ENCODE measurements around the gene FOXR1.
A peak's percentile ranks its signal among the peaks of the same experiment; 100 is the strongest.

FOXR1 gene, protein sequence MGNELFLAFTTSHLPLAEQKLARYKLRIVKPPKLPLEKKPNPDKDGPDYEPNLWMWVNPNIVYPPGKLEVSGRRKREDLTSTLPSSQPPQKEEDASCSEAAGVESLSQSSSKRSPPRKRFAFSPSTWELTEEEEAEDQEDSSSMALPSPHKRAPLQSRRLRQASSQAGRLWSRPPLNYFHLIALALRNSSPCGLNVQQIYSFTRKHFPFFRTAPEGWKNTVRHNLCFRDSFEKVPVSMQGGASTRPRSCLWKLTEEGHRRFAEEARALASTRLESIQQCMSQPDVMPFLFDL

DNA sequence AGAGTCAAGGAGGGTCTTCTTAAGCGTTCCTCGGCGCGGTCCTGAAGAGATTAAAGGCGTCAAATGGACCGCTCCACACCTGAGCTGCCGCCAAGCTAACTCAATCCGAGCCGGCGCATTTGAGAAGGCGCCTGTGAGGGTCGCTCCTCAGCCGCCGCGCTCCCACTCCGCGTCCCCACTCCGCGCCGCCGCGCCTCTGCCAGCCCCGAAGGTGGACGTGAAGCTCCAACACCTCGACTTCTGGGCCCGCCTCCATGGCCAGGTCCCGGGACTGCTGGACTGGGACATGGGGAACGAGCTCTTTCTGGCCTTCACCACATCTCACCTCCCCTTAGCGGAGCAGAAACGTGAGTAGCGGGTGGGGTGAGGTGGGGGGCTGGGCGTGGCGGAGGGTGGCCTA is at the start of gene FOXR1:
Gene FOXR1 (plus strand): TSS at position 116 of the 400 bp plus-strand sequence. CDS start 171 bp downstream, at position 287.
- no peak for DNase-seq (ENCODE audit: low read depth in 2 of 2)

DNA sequence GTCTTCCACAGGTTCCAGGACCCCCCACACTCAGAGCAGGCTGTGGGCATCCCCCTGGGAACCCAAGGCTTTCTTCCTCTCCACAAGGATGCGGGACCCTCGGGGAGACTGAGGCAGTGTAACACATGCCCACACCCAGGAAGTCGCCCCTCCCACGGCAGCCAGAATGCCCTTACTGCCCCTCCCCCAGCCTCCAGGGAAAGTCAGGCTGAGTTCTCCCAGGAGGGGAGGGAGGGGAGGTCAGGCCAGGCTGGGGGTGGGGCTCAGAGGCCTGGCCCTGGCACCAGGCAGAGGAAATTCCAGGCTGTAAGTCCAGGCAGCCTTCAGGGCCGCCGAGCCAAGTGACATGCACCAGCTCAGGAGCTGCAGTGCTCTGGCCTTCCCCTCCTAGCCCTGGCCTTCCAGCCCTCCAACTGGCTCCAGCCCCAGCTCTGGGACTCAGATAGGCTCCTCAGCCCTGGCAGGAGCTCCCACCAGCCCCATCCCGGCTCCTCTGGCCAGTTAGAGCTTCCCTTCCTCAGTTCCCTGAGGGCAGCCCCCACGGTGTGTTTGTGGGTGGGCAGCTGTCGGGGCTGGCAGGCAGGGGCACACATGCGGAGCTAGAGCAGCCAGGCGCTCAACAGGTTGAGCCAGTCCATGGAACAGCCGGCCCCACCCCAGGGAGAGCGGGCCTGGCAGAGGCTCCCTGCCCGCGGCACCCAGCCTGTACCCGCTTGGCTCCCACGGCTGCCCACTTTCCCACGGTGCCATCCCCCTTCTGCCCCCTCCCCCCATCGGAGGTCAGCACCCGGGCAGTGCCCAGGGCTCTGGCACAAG is 49.4 kb upstream of the FOXR1 start:
- no peak for DNase-seq (ENCODE audit: low read depth in 2 of 2)

DNA sequence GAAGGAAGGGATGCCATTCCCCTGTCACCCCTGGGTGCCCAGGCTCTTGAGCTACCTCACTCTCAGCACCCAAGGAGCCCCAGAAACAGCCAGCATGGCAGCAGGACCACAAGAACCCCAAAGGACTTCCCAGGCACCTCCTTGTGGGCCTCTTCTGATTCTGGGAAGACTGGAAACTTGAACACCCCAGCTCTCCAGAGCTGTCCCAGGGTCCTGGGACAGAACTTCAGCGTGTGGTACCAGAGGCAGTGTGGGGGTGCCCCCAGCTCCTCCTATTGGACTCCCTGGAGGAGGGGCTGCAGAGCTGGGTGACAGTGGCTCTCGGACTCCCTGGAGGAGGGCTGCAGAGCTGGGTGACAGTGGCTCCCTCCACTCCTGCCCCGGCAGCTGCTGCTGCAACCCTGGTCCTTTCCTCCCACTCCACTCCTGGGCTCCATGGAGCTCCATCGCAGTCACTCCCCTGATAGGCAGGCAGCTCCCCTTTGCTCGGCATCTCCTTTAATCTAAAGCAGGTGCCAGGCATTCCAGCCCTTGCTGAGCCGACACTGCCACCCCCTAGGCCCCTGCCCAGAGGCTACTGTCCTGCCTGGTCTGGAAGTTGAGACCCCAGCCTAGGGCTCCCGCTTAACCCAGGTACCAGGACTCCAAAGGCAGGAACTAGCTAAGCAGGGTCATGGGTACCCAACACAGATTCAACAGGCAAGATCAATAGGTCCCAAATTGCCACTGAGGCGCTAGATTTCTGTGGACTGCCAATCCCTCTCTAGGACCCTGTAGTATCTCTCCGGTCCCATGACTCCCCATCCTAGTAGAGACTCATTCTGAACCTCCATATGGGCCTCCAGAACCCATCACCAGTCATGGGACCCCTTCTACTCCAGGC is 48.6 kb upstream of the FOXR1 start:
- DNase-seq (ENCODE audit: low read depth in 2 of 2): no peak

DNA sequence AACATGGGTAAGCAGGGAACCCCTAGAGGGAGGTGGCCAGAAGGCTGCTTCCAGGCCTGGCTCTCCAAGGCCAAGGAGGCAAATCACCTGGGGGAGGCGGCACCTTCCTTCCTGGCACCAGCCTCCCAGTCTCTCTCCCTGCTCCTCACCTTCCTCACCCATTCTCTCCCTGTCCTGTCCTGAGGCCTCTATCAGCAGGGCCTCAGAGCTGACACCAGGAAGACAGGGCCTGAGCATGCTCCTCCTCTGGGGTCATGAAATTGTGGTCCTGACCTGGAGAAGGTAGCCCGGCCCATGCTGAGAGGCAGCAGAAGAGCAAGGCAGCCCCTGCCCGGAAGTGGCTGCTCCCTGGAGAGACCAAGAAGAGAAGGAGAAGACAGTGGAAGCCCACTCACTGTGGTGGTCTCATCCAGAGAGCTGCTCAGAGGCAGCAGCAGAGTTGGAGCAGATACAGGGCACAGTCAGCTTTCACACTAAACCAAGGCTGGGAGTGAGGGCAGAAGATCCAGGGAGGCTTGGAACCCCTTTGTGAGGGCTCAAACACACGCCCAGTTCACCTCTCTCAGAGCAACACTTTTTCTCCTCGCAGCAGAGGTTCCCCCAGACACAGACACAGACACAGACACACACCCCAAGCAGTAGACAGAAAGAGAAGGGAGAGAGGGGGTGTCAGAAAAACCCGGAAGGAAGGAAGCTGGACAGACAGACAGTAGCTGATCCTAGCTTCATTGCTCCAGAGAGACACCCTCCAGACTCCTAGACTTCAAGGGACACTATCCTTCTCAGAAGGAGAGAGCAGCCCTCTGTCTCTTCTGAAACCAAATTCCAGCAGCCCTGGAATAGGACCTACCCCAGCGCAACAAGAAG is 47.6 kb upstream of the FOXR1 start:
- DNase-seq (ENCODE audit: low read depth in 2 of 2): no peak

DNA sequence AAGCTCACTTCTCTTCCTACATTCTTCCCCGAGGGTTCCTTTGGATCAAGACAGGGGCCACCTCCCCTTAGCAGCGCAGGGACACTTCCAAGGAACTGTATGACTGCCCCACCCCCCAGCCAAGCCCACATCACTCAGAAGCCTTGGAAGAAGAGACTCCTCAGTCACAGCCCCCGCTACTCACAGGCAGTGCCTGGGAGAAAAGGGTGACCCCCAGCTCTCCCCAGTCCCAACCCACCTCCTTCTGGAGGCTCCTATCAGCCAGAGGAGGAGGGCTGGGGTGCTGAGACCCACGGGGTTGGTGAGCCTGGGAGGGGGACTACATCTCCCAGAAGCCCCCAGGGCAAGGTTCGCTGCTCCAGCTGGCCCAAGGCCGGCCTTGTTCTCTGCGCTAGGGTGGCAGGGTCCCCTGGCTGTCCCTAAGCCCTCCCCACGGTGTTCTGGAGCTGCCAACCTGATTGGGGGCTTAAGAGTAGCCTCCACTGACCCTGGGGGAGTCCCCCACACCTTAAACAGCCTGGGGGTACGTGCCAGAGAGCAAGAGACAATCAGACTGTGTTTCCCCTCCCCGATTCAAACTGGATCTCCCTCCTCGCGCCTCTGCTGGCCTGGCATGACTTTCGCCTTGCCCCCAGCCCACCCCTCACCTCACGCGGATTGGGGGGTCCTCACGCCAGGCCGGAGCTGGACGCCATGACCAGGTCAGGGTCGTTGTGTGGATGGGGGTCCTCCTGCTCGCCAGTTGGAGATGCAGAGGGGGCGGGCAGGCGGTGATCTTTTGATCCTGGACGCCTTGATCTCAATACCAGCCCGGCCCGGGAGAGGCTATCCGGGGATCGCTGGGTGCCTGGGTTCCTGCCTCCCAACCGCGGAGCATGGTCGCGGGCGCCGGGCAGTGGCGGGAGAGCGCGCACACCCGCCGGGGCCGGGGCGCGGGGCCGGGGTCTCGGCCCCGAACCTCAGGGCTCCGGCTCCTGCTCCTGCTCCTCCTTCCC is 46.7 kb upstream of the FOXR1 start:
- no peak for DNase-seq (ENCODE audit: low read depth in 2 of 2)

DNA sequence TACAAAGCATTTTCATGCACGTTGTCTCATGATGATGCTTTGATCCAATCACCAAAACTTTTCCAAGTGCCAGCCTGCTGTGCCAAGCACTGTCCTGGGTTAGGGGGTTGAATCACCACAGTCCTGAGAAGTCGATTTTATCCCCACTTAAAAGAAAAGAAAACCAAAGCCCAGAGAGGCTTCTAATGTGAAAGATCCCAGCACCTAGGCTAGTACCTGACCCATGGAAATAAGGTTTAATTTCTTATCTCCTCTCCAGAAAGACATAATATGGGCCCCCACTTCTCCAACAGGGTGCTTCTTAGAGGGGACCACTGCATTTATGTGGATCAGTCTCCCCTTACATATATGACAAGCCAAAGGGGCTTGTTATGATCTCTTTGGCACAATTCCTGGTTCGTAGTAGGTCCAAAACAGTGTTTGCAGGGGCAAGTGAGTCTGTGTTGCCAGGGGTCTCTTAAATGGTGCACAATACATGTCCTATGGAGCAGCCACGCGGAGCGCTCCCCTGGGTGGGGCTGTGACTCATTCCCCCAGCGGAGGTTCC is 43.9 kb upstream of the FOXR1 start:
- DNase-seq (ENCODE audit: low read depth in 2 of 2): no peak

DNA sequence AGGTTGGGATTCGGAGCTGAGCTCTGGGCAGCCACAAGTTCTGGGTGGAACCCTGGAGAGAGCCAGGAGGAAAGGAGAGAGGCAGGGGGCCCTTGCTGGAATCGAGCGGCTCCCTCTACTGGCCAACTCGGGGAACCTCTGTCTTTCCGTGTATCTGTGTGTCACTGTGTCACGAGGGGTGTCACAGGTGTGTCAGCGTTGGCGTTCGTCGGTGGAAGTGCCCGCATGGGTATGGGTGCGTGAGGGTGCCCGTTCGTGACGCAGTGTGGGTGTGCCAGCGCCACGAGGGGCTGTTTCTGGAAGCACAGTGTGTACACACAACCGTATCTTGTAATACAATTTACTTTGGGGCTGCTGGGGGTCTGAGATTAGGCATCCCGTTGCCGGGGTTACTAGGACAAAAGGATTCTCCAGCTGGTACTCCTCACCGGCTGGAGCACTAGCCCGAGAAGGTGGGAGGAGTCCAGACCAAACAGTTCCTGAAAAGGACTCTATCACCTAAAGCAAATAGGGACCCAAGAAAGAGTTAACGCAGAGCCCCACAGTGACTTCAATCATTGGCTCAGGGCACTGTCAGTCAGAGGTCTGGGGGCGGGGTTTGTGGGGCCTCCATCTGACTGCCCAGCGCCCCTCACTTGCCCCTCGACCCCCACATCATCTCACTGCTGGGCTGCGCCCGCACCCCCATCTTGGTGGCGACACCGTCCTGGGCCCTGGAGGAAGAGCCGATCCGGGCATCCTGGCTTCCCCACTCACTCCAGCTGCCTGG is 43.3 kb upstream of the FOXR1 start:
- DNase-seq (ENCODE audit: low read depth in 2 of 2): peak; percentile 81 to 86

DNA sequence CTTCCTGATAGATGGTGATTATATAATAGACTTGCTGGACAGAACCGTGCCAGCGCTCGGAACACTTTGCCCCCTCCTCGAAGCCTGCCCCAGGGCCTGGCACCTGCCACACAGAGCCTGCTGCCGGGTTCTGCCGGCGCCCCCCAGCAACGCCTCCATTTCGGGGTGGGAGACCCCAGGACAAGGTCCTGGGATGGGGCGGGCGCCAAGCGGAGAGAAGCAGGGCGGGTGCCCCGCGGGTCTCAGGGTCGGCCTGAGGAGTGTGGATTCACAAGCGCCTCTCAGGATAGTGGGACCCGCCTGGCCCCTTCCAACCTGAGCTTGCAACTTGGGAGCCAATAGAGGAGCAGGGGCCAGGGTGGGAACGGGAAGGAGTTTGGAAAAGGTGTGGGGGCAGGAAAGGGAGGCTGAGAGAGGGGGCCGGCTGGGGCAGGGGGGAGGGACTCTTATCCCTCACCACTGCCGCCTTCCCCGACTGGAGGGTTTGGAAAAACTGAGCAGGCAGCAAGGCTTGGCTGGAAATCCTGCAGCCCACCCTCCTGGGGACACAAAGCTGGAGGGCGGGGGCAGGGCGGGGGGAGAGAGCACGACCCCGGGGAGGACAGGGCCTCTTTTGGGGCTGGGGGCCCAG is 42.6 kb upstream of the FOXR1 start:
- DNase-seq (ENCODE audit: low read depth in 2 of 2): no peak

DNA sequence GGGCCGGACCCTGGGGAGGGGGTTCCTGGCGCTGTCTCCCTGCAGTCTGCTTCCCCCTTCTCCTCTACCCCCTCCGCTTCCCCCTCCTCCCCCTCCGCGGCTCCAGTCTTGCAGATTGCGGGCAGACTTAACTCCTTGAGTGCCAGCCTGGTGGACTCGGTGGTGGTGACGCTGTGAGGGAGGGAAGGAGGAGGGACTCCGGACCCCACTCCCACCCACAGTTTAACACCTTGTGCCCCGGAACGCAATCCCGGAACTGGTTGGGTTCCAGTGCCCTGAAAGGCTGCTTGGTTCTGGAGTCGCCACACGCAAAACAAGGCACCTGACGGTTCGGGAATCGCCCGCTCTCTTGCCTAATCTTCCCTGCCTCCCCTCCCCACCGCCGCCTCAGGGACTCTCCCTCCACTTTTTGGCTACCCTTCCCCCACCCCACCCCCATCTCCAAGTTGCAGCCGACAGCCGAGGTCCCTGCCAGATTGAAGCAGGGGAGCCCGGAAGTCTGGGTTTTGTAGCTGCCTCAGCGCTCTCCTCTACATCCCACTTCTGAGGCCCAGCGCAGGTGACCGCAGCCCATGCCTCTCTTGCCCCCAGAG is 42.0 kb upstream of the FOXR1 start:
- peak in 1 of 2 donors; percentile 61 for DNase-seq (ENCODE audit: low read depth in 2 of 2)

DNA sequence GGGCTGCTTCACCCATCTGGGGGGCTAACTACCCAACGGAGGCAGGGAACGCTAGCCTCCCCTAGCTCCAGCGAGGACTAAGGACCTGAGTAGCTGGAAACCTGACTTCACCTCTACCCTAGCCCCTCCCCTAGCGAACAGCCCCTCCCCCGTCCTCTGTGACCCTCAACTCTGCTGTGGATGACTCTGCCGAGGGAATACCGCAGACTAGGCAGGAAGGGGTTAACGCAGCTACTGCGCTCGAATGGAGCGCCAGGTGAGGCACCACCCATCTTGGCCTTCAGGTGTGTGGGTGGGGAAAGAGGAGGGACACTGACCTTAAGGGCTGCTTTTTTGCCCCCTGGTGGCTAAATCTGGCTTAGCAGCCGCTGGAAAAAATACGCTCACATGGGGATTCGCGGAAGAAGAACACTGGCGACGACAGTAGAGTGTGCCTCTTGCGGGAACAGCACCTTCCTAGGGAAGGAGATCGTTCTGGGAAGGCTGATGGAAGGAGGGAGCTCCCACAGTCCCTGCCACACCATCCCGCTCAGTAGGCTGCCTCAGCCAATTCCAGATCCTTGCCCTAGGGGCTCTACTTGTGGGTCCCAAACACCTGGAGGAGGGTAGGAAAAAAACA is 41.4 kb upstream of the FOXR1 start:
- DNase-seq (ENCODE audit: low read depth in 2 of 2): peak in 1 of 2 donors; percentile 87

DNA sequence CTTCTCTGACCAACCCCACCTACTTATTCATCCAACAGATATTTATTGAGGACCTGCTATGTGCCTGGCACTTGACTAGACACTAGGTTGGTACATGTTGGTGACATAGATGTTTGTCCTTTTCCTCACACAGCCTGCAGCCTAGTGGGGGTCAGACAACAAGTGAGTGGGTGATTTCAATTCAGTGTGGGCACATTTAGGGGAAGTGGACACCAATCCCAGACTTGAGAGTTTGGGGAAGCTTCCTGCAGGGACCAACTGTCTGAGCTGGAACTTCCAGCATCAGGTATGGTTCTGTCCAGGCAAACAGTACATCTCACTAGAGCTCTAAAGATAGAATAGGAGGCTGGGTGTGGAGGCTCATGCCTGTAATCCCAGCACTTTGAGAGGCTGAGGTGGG is 40.0 kb upstream of the FOXR1 start:
- DNase-seq (ENCODE audit: low read depth in 2 of 2): no peak

DNA sequence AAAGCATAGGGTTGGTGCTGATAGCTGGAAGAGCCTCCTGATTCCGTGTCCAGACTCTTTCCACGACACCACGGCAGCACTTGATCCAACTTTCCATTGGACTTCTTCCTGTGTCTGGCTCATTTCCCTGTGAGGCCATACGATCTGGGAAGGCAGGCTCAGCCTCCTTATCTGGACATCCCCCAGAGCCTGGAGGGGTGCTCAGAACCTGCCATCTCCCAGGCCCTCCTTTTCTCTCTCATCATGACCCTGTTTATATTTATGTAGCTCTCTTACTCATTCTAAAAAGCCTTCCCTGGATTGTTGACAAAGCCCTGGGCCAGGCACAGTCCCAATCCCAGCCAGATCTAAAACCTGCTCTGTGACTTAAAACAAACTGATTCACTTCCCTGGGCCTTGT is 38.1 kb upstream of the FOXR1 start:
- no peak for DNase-seq (ENCODE audit: low read depth in 2 of 2)

DNA sequence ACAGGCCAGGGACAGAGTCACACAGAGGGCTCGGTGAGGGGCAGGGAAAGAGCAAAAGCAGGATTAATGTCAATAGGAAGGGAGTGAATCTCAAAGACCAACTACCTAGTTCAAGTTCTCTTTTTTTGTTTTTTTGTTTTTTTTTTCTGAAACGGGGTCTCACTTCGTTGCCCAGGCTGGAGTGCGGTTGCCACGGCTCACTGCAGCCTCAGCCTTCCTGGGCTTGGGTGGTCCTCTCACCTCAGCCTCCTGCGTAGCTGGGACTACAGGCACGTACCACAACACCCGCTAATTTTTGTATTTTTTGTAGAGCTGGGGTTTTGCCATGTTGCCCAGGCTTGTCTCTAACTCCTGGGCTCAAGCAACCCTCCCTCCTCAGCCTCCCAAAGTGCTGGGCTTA is 36.2 kb upstream of the FOXR1 start:
- DNase-seq (ENCODE audit: low read depth in 2 of 2): no peak

DNA sequence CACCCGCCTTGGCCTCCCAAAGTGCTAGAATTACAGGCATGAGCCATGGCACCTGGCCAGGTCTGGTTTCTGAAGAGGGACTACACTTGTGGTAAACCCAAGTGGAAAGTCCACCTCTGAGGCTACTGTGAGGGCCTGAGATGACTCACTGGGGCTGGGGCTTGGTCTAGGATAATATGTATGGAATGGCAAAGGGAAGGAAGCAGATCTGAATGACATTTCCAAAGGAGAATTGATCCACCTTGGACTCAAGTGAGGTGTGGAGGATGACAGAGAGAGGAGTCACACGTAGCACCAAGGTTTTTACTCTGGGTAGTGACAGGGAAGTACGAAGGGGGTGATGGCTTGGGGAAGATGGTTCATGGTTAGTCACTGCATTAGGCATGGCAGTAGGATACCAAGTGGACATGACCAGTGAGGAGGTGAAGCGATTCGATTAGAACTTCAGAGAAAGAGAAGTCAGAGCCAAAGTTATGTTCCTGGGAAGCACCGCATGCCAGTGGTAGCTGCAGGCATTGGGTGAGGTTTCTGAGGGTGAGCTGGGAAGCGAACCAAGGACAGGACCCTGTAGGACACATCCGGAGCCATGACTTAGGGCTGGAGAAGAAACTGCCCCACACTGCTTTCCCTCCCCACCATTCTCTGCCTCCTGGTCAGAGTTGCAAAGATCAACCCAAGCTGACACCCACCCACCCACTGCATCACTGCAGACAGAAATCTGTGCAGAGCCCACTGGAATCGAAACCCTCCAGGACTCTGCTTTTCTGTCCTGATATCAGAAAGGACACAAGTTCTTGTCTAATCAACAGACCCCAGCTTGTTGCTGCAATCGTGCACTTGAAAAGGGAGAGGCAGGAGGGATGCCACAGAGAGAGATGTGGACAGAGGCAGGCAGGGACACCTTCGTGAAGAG is 32.8 kb upstream of the FOXR1 start:
- DNase-seq (ENCODE audit: low read depth in 2 of 2): no peak

DNA sequence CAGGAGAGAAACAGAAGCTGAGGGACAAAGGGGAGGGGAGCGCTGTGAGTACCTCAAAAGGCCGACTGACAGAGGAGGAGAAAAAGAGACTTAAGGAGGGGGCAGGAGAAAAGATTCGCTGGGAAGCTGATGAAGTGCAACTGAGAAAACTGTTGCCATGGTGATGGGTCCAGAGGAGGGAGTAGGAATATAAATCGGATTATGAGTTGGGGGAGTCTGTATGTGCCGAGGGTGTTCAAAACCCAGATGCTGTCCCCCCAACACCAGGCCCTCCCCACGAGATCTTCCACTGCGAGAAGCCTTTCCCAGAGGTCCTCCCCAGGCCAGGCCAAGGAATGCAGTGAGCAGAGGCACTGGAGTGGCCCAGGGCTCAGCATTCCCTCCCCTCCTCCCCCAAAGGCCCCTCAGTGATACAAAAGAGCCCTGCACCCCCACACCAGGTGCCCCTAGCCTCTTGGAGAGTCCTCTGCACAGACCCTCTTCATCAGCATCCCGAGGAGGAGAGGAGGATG is 32.1 kb upstream of the FOXR1 start:
- no peak for DNase-seq (ENCODE audit: low read depth in 2 of 2)

DNA sequence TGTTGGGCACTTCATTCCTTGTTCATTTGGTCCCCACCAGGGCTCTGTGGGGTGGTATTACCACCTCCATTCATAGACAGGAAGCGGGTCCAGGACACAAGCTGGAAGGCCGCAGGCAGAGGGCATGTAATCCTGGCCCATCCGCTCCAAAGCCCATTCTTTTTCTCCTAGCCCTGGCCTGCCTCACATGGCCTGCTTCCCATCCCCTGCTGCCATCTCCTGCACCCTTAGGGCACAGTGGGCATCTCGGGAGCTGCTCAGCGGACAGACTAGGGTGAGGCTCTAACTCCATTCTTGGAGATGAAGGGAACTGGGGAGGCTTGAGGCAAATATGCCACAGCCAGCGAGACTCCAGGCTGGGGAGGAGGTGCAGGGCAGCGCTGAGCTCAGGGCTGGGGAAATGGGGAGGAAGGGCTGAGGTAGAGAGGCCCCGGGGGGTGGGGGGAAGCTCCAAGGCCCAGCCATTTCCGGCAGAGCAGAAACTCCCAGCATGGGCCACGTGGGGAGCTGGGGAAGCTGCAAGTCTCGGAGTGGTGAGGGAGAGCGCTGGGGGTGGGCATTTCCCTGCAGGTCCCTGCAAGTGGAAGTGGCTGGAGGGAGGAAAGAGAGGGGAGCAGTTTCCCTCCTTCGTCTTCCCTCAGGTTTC is 31.5 kb upstream of the FOXR1 start:
- no peak for DNase-seq (ENCODE audit: low read depth in 2 of 2)

Data from stimulated activated CD8-positive, alpha-beta memory T cell treated with anti-CD3 and anti-CD28 coated beads, Interleukin-2, amount 100 ng/mL, for 48 hours (primary cell).